Activated CD8-positive, alpha-beta memory T cell treated with anti-CD3 and anti-CD28 coated beads for 1 hour (primary cell): ENCODE results near the gene EPHA3.

Experiments used
- DNase-seq, 2 donors: peaks; one replicate each; pipeline ENCODE4 v3.0.0-alpha.2; 2020; ENCODE audit warnings: low read depth in 1 of 2; ENCODE audit errors: extremely low read depth in 1 of 2

Gene EPHA3

DNA sequence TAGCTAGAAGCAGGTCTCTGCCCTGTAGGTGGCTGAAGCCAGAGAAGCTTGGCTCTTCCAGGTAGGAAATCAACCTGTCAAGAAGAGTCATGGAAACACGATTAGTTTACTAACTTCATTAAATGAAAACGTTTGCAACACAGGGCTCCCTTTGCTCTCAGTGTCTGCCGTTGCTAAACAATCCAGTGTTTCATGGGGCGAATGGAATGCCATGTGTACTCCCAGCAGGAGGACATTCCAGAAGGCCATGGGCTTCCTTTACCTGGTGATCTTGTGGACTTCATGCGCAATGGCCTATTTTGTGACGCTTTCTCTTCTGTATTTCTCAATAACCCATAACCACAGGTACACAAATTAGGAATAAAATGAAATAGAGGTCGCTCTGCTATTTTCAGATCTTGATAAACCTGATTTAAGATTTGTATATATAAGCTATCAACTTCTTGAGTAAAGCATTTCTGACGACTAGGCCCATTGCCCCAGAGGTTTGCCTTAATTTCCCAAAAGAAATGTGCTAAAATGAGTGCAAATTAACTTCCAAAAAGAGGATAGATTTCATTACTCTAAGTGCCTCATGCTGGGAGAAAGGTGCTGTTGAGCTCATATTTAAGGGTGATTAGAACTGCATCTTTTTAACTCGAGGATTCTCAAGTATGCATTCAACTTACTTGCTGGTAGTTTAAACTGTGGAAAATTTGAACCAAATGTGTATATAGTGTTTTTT, 171.0 kb downstream of the EPHA3 start:
- no peak for DNase-seq

DNA sequence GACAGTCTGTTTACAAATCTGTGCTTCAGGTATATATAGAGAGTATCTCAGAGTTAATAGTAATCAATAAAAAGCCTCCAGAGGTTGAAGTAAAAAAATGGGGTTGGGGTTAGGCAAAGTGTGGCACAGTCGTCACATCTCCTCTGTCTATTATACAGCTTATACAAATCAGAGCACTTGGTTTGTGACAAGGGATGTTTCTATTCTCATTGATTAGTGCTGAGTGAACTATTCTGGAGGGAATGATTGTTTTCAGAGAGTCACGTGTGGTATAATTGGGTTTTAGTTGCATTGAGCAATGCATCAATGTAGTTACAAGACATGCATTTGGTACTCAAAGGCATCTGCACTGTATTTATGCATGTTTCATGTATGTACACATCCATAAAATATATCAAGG, 172.9 kb downstream of the EPHA3 start:
- DNase-seq: no peak

DNA sequence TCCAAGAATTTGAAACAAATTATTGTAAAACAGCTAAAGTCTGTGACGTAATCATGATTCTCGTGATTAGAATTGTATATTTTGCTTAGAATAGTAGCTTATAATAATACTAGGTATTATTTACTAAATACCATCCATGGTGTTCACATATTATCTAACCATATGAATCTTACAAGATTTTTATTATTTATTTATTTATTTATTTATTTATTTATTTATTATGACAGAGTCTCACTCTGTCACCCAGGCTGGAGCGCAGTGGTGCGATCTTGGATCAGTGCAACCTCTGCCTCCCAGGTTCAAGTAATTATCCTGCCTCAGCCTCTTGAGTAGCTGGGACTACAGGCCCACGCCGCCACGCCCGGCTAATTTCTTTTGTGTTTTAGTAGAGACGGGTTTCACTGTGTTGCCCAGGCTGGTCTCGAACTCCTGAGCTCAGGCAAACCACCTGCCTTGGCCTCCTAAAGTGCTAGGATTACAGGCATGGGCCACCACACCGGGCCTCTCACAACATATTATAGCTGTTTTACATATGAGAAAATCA, 173.5 kb downstream of the EPHA3 start:
- no peak for DNase-seq

DNA sequence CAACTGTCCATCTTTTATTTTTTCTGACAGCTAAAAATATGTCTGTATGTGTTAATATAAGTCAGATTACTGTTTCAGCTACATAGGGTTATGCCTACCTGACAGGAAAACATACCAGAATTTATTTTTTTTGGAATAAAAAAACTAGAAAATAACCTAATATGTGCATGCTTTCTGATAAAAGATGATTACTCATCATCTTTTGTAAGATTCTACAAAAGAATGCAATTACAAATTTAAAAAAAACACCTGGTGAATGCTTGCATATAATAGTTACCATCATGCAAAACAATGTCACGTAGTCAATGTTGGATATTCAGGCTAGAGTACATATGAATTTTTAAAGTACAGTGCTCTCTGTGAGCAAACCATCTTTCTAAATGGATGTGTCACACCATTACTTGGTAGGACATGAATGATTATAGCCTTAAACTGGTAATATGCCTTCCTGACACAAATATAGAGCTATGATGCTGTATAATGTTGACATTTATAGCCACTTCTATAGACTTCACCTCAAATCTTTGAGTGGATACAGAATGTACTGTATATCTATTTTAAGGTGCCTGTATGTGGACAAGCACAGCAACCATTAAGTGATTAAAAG, 180.6 kb downstream of the EPHA3 start:
- no peak for DNase-seq

DNA sequence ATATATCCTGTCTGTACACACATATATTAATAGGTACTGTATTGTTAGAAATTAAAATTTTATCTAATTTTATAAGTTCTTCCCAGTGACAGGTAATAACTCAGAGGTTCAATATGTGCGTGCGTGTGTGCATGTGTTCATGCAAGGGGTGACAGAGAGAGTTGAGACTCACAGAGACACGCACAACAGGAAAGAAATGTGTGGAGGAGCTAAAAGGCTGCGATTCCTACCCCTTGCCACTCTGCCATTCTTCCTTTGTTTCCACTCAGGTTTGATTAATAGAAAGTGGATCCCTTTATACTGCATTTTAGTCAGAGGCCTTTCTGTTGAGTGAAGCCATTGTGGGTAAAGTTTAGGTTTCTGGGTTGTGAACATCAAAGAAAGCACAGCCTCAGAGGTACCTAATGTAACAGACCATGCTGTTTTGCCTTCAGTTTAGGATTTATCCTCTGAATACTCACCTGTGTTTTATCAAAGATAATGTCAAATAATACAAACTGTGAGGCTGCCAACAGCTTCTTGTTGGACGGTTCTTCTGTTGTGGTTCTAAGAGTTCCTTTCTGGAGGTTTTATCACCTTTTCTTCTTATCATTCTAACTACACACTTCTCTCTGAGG, 182.3 kb downstream of the EPHA3 start:
- DNase-seq: no peak

DNA sequence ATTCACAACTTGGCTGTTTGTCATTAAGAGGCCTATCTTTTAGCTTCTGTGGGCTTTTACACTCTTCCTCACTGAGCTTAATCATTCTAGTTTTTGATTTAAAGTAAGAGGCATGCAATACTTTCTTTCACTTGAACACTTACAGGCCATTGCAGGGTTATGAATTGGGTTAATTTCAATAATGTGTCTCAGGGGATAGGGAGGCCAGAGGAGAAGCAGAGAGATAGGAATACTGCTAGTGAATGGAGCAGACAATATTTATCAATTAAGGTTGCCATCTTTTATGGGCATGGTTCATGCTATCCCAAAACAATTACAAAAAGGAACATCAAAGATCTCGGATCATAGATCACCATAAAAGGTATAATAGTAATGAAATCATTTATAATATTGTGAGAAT, 189.8 kb downstream of the EPHA3 start:
- no peak for DNase-seq

DNA sequence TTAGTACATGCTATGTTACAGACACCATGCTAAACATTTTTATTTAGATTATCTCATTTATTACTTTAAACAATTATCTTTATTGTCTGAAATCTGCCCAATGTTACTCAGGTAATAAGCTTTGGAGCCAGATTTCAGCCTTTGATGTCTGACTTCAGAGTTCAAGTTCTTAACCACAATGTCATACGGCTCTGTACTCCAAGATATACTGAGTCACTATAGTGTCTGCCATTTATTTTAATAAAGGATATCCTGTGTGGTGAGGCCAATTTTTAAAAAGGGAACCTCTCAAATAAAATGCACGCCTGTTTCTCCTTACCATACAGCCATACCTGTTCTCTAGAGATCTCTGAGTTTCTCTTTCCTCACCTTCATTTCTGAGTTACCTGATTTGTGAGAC, 193.1 kb downstream of the EPHA3 start:
- no peak for DNase-seq

DNA sequence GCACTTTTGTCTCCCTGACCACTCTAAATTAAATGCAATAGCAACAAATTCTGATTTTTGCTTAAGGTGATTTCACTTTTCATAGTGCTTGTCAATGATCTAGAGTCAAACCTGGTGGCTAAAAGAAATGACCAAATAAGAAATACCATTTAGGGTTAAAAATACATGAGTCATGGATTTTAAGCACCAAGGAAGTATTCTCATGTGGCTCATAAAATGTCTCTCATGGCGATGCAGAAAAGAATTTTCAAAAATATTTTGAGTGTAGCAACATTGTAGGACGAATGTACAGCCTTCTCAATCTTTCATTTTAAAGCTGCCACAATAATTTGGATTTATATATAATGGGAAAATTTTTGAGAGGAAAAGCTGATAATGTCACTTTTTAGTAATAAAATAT, 193.6 kb downstream of the EPHA3 start:
- no peak for DNase-seq

DNA sequence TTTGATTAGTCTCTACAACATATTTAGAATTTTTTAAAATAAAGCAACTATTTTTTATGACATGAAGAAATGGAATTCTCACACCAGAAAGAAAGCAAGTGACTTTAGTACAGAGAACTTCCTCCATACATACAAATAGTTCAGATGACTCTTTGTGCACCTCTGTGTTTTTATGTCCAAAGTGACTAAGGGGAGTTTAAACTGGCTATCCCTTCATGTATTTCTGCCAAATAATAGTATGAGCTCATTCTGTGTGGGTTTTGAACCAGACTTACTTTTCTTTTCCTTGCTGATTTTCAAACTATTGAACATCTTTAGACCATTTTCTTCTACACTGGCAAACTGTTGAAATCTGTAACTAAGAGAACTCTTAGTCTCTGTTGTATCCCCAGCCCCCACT, 196.3 kb downstream of the EPHA3 start:
- no peak for DNase-seq

DNA sequence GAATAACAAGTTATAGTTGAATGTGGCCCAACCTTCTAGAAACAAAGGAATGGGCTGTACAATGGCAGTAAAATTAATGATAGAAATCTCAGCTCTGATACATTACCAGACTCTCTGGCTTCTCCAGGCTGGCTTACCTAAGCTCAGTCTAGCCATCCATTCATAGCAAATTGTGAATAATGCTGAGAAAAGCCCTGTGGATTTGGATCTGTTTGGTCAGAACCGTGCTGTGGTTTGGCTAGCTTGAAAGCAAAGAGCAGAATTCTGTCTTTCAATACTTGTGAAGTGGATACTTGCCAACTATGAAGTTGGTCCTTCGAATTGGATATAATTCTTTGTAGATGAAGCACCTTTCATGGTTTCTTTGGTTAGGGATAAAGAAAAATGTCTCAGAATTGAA, 199.1 kb downstream of the EPHA3 start:
- no peak for DNase-seq

DNA sequence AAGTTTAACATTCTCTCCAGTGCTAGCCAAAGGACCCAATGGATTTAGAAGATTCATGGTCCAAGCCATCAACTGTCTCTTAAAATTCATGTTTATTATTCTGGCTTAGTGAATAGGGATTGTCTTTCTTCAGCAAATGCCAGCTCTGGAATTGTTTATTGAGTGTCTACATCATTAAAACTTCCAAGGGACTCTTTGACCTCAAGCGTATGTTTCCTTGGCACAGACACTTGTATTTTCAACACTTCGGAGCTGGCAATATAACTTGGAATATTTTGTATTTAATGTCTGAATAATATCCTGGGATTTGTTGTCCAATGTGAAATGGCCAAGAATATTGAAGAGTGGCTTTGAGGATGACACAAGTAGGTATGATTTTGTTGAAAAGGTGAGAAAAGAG, 204.2 kb downstream of the EPHA3 start:
- DNase-seq: no peak

DNA sequence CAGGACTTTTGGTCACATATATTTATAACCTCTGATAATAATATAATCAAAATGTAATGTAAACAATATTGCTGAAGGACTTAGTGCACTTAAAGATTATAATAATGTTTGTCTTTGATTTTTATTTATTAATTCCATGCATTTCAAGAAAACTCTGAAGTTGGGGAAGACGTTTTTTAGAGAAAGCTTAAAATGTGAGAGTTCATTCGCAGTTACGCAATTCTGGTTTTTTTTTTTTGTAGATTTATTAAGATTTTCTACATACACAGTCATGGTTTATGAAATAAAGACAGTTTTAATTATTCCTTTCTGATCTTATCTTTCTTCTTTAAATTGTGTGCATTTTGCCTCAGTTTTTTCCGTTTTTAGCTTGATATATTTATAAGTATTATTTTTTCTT, 204.7 kb downstream of the EPHA3 start:
- no peak for DNase-seq

DNA sequence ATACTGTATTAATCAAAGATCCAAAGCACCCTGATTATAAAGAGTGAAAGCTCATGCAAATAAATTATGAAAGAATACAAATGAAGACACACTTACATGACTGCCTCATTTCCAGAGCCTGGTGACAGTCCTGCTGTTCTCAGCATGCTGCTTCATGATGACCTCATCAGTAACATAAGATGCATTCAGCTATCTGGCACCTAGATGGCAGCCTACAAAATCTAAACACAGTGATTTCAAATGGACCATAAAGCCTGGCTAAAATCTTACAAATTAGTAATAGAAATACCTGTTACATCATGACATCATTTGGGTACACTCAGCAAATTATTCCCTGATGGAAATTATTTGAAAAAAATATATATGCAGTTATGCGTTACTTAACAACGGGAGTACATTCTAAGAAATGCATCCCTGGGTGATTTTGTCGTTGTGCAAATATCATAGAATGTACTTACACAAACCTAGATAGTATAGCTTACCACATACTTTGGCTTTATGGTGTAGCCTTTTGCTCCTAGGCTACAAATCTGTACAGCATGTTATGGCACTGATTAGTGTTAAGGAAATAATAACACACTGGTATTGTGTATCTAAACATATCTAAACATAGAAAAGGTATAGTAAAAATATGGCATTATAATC, 207.2 kb downstream of the EPHA3 start:
- DNase-seq: no peak

DNA sequence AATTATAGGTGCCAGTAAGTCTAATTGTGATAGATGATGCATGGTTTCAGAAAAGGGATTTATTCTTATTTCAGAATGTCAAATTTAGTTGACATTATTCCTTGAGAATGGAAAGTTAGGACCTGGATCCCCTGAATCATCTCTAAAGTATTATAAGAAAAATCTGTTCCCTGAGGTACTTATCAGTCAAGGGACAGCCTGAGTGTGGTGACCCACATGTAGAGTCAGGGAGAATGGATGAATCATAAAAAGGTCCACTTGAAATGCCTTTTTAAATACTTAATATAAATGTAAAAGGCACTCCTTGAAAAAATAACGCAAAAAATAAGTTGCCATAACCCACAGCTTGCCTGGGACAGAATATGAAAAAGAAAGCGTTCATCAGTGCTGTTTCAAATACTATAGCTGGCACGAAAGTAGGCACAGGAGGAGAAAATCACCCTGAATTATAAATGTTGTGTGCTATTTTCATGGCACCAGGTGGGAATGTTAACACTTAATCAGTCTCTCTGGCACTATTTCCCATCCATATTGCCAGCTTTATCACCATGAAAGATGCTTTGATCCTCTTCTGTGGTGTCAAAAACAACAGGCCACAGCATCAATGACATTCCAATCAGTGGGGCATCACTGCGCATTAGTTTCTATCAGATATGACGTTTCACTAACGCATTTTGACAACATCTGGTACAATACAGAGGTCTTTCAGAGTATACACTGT, 208.5 kb downstream of the EPHA3 start:
- DNase-seq: no peak

DNA sequence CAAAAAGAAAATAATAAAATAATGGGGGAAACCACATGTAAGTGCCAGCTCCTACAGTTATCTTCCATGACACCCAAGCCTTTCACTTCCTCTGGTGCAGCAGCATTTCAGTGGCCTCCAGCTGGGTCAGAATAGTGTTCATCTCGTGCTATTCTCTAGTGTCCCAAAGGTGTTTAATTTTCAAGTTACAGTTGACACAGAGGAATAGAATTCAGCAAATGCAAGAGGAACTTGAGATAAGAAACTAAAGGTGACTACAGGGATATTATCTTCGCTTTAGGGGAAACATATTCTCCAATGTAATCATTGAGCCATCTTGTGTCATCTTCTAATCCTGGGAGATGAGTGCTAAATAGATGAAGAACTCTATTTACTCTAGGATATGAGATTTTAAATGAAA, 212.8 kb downstream of the EPHA3 start:
- DNase-seq: no peak

DNA sequence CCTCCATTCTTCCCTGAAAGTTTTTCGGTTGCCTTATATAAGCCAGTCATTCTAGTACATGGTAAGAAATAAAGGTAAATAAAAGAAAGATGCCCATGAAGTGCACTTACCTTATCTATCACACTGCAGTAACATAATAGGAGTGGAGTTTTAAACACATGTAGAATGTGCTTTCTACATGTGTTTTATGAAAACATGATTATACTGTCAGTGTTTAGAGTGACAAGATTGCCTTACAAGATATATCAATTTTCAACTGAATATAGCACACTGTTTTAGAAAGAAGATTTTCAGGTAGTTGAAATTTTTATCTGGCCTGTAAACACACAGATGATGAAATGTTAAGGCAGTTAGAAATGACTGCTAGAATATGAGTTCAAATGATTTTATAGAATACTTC, 219.6 kb downstream of the EPHA3 start:
- DNase-seq: no peak

DNA sequence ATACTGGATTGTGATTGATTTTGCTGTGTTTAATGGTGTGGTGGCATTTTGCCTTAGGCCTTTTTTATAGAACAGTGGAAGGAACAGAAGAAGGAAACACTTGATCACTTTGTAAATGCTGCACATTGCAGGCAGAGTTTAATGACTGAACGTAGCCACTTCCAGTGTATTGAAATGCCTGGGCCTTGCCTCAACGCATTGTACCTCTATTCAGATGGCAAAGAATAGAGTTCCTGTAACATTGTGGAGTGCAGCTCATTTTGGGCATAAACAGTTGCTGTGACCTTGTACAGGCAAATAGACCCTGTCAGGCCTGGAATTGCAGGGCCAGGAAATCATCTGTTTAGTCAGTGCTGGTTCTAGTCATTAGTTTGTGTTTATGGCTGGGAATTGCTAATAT, 225.0 kb downstream of the EPHA3 start:
- DNase-seq: no peak

DNA sequence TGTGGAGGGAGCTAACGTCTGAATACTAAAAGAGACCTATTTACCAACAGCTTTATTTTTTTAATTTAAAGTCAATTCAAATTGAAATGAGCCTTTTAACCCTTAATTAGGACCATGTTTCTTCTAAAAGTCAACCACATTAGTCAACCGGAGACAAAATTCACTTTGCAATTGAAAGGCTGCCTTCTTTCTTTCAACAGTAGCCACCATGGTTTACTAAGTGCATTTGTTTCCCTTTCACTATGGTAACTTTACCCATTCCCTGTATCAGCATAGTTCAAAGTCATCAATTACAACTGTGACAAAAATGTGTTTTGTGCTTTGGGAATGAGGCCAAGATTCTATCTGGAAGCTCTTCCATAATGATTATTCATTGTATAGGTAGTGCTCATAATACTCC, 225.4 kb downstream of the EPHA3 start:
- no peak for DNase-seq

DNA sequence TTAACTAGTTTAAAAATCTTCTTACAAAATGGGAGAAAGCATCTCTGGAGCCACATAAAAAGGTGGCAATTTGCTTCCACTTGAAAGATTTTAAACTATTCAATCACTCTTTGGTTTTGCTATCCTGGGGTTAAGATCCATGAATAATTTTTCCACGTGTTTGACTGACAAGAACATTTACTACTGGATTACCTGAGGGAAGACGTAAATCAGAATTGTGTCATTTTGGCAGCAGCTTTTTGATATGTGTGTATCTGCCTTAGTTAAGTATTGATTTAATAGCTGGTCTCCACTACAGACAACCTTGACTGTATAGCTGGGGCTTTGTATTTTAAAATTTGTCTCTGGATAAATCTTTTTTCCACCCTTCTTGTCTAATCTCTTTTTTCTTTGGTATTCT, 228.3 kb downstream of the EPHA3 start:
- no peak for DNase-seq

DNA sequence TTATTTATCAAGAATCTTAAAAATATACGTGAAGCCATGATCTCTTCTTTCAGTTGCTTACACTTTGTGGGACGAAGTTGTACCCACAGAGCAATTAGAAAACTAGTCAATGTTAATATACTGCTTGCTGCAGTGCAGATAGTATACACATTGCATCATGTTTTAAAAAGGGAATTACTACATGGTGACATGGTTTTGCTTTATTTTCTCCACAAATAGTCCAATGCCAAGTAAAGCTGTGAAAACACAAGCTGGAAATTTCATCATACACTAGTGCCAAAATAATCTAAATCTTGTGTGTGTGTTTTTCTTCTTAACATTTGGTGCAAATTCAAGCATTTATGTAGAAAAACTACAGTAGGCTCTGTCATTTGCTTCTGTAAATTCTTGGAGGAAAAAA, 233.0 kb downstream of the EPHA3 start:
- DNase-seq: no peak

DNA sequence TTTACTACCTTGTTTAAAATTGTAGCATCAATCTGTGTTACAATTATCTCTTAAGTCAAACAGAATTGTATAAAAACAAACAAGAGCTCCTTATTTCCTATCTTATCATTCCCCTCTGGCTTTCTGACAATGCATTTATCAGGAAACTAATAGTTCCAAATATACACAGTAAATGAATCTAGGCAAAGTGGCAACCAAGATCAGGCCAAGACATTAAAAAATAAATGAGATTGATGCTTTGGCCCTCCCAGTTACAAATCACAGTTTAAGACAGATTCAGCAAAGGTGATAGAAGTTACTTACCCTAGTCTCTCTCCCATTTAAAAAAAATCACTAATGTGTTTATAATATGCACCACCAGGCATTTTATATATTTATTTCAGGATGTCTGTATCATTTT, 236.7 kb downstream of the EPHA3 start:
- DNase-seq: no peak
